Activated CD4-positive, alpha-beta T cell treated with anti-CD3 and anti-CD28 coated beads, Interleukin-2, amount 50 U/mL, for 4 hours (primary cell): ENCODE data around the gene ZFYVE9.
"Not testable (repeated sequence)": the region's sequence is repeated elsewhere in the genome, so short reads cannot be mapped to it uniquely, and the experiment has no call there.

Experiments used
- DNase-seq, 2 experiments: peaks; one replicate each; pipeline ENCODE4 v3.0.0-alpha.2; 2020

The ZFYVE9 gene

DNA sequence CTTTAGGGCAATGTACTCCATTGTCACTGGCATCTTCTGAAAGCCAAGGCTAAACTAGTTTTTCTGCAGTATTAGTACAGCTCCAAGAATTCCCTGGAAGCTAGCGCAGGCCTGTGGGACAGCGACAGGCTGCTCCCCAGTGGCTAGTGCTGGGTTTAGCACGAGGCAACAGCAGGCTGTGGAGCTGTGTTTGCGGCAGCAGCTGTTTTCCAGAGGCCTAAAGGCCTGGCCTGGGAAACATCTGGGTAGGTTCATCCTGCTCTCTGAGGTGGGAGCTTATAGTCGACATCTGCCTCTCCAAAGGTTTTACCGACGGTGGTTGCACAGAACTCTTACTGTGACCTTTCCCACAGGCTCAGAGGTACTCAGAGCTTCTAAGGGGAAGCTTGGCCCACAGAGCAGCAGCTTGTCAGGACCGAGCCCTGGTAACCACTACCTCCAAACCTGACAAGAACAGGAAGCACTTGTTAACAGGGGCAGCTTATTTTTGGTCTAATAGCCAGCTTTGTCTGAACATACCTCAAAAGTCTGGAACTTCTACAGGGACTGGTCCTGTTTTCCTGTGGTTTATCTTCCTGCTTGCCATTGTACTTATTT, 206.9 kb downstream of the ZFYVE9 start:
- DNase-seq, result no peak

DNA sequence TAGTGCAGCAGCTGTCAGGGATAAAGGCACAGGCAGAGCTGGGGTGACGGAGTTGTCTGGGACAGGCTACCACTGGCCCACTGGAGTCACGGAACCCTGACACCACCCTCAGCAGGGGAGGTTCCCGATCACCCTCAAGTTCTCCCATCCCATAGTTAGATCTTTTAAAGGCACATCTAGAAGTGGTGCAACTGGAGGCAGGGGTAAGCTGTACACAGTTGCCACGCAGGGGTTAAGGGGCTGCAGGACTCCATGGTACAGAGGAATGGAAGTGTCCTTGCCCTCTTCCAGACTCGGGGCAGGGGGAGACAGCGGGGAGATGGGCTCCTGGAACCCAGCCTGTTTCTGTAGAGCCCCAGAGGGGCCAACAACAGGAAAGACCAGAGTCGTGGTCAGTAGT, 210.8 kb downstream of the ZFYVE9 start:
- no peak for DNase-seq

DNA sequence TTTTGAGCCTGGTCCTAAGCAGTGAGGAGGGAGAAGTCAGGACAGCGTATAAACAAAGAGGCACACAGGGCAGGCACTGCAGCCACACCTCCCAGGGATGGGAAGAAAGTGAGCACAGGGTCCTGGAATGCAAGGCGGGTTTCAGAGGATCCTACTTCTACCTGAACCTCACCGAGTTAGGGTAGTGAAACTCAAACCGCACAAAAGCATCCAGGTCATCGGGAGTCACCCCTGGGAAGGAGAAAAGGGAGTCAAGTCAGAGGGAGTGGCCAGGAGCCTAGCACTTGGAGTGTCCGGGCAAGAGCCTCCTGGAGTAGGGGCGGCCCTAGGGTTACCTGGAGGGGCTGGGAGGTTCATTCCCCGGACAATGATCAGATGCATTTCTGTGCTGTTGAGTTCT, 213.5 kb downstream of the ZFYVE9 start:
- no peak for DNase-seq

DNA sequence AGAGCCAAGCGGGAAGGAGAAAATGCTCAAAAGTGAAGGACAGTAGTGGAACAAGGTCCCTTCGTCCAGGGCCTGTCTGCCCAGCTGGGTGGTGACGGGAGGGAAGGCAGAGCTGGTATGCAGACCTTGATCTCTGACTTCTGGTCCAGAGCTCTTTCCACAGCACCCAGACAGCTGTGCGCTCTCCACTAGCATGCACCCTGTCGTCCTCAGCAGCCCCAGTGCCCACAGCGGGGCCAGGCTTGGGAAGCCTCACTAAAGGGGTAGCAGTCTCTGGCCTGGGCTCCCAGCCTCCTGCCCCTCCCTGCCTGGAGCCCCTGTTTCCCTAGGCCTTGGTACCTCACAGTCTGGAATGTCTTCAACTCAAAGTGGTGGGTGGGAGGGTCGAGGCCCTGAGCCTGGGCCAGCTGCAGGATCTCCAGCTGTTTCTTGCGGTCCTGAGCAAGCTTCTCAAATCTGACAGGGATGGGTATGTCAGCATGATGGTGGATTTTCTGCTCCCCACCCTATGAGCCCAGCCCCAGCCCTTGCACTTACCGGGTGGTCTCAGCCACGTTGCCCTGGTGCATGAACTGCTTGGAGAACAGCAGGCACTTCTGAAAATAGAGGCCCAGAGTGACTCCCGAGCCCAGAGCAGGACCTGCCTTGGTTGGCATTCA, 214.1 kb downstream of the ZFYVE9 start:
- DNase-seq, result no peak

DNA sequence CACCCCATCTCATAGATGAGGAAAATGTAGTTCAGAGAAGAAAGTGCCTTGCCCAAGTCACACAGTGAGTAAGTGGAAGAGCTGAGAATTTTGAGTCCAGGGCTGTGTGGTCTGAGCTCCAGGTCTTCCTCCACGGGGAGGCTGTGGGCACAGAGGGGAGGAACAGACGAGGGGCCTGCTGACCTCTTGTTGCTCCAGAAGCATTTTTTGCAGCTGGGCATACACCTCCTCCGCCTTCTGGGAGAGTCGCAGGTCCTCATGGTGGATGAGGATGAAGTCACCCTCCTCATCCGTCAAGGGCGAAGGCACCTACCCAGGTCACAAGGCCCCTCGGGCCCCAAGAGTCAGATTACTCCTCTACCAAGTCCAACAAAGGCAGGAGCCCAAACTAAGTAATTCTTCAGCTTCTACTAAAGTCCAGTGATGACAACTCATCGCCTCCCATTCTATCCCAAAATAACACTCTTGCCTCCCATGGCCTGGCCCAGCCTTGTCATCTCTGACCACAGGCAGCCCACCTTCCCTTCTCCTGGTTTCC, 215.0 kb downstream of the ZFYVE9 start:
- no peak for DNase-seq

DNA sequence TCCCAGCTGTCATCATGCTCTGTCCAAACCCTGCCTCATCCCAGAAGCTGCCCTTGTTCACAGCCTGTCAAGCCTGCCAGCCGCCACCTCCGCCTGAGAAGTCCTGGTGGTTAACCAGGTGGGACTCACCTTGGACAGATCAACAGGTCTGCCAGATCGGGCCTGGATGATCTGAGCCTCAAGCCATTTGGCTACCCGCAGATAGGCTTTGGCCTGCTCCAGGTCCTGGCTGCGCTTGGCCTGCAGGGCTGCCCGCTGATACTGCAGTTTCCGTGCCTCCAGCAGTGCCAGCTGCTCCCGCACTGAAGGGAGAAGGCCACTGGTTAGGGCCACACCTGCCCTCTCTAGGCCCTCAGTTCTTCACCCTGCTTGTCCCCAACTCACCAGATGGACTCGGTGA, 215.5 kb downstream of the ZFYVE9 start:
- DNase-seq, result no peak

DNA sequence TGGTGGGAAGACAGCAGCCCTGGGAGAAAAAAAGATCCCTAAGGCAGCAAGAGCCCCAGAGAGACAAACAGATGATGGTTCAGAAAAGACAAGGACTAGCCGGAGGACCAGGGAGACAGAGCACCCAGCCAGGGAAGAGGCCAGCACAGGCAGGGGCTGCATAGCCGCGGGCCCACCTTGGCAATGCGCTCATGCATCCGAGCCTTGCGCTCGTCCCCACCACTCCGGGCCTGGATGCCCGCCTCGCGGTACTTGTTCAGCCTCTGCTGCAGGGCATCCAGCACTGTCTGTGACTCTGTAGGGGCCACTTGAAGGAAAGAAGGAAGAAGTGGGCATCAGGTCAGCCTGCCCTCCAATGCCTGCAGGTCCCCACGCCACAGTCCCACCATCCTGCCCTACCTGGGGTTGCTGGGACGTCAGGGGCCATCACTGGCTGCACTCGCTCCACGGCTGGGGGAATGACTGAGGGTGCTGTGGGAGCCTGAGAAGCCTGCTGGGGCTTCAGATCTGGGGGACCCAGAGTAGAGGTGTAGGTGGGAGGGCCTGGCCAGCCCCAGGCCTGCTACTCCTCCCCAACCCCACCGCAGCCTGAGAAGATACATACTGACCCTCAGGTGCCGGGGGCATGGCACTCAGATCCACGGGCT, 217.1 kb downstream of the ZFYVE9 start:
- DNase-seq, result no peak

DNA sequence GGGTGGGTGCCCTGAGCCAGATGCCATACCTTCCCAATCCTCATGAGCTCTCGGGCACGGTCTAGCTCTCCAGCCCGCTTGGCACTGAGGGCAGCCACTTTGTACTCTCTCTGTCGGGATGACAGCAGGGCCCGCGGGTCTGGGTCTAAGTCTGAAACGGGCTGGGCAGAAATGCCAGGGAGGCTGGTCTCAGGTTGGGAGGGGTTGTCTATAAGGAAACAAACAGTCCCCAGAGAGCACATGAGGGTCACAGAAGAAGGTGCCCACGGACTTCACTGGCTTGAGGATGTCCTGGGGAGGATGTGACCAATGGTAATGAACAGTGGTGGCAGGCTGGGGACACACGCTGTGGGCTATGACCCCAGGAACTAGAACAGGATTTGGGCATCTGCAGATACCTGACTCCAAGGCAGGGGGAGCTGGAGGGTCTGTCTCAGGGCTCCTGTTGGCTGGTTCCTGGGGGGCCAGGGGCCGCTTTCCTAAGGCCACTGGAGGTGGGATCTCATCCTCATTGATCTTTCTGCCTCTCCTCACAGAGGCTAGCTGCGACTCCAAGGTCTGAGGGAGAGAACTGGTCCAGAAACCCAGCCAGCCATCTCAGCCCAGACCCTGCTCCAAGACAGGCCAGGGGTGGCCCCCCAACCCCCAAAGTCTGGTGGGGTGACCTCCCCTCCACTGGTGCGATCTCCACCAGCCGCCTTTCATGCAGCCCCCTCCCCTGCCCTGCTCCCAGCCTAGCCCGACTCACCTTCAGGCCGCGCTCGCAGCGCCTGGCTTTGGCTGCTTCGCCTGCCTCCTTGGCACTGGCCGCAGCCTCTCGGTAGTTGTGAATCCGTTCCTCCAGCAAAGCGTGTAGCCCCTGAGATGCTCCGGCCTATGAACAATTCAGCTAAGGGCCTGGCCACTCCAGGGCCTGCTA, 218.0 kb downstream of the ZFYVE9 start:
- no peak for DNase-seq

DNA sequence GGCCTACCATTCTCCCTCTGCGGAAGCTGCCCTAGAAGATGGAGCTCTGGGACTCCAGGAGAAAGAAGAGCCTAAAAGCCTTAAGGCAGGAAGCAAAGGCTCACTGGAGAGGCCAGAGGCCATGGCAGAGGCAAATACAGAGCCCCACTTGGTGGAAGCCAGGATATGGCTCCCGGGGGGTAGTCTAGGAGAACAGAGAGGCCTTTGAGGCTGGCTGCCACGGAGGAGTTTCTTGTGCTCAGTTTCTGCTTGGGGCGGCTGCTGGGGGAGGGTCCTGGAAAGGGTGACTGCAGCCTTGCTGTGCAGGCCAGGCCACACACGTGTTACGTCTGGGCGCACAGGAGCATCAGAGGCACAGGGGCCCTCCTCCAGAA, 218.7 kb downstream of the ZFYVE9 start:
- no peak for DNase-seq

DNA sequence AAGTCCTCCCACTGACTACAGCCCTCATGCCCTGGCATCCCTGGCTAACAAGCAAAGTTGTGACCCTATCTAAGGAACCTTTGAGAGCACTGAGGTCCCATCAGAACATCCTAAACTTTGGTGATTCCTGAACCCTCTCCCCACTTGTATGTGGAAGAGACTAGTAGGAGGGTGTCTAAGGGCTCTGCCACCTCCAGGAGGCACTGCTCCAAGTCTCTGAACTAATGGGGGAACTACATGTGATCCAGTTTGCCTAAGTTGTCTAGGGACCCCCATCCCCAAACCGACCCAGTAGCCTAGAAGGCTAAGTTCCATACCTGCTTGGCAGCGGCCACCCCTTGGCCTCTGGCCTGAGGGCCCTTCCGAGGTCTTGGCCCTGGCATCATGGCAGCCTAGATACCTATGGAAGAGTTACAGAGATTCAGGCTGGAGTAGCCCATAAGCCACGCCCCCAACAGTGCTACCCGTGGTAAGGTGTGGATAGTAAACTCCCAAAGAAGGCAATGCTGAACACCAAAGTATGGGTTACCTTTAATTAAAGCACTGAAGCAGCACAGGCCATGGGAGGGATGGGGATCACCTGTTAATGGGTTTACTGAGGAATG, 222.4 kb downstream of the ZFYVE9 start:
- DNase-seq, result no peak

DNA sequence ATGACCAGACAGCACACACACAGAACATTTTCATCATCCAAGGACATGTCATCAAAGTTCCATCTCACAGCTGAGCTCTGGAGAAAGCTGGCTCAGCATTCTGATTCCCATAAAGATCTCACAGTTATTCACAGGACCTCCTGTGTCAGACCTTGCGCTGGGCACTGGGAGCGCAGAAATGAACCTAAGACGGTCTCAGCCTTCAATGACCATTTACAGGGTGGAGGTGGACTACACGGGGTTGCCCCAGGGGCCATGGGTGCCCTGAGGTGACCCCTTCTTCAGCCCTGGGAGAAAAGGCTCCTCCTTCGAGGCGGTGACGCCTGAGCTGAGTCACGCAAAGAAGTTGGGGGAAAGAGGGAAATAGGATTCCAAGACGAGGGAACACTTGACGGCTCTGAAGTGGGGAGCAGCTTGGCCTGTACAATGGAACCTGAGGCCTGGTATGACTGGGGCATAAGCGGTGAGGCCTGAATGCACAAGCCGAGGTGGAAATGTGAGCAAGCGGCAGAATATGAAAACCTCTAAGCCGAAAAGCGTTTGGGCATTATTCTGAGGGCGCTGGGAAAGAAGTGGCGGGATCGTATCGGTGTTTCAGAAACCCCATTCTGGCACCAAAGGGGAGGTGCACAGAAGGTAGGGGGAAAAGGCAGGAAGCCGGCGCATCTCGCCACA, 223.3 kb downstream of the ZFYVE9 start:
- no peak for DNase-seq

DNA sequence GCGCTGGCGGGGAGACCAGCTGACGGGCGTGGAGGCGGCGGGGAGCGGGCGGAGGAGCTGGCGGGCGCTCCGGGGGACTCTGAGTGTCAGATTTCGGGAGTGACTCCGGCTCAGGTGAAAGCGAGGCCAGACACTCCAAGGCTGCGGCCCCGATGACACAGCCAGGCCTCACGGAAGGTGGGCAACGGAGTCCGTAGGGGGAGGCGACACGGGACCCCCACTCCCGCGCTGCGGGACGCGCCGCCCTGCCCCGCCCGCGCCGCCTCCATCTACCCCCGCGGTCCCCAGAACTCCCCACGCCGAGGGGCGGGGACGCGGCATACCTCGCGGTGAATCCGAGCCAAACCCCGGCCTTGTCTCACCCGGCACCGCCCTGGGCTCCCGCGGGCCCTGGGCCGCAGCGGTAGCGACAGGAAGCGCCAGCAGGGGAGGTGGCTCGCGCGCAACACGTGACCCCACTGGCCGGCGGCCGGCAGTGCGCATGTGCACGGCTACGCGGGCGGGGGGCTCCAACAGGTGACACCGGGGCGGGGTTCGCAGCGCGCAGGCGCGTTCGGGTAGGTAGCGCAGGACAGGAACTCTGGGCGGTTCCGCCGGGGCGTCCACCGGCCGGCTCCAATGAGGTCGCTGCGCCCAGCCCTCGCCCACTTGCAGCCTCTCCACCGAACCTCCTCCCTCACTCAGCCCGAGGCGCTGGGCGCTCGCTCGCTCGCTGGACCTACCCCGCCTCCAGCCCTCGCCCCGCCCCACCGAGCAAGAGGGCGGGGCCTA, 224.0 kb downstream of the ZFYVE9 start, which contains the start of gene CC2D1B:
Gene CC2D1B, minus strand, starts transcription at position 460 of the 771 bp plus-strand sequence. CDS start 1,585 bp downstream, outside the sequence.
- peak; percentile 97 to 98 for DNase-seq

DNA sequence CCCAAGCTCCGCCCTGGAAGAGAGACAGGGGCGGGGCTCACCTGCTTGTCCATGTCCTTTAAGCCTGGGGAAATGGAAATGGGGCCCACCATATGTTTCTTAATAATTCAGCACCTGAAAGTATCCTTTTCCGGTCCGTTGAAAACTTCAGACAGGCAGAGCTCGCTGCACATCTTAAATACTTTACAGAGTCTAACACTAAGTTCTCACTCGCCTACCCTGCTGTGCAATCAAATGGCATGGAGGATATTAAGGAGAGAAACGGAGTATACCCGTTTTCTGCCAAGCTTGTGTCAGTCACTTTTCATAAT, 224.6 kb downstream of the ZFYVE9 start:
- DNase-seq, result no peak

DNA sequence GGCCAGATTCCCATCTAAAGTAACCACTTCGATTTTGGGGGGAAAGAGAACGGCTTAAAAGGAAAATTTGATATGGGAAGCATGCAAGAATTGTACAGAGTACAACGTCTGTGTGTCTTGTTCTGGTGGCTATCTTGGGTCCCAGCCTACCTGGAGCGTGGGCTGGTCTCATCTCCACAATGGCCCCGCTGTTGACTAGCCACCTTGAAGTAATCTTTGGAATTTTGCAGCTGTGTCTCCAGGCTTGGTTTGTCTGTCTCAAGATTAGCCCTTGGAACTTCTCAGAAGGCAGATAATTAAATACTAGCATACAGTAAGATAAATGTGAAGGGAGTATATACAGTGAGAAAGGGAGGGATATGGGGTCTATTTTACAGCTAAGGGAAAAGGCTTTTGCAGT, 225.4 kb downstream of the ZFYVE9 start:
- DNase-seq, result no peak

DNA sequence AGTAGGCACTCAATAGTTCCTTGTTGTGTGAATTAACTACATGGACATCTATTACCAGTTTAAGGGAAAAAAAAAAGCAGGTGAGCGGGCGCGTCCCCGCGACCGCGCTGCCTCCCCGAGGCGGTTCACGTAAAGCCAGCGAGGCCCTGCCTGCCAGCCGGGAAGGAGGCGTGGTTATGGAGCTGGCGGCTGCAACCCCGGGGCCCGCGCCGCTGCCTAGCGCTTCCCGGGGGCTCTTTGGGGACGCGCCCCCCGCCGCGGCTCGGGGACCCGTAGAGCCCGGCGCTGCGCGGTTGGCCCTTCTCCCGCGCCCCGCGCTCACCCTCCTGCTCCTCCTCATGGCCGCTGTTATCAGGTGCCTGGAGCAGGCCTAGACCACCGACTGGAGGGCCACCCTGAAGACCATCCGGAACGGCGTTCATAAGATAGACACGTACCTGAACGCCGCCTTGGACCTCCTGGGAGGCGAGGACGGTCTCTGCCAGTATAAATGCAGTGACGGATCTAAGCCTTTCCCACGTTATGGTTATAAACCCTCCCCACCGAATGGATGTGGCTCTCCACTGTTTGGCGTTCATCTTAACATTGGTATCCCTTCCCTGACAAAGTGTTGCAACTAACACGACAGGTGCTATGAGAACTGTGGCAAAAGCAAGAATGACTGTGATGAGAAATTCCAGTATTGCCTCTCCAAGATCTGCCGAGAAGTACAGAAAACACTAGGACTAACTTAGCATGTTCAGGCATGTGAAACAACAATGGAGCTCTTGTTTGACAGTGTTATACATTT, 226.7 kb downstream of the ZFYVE9 start:
- DNase-seq, result peak; percentile 48 to 56

DNA sequence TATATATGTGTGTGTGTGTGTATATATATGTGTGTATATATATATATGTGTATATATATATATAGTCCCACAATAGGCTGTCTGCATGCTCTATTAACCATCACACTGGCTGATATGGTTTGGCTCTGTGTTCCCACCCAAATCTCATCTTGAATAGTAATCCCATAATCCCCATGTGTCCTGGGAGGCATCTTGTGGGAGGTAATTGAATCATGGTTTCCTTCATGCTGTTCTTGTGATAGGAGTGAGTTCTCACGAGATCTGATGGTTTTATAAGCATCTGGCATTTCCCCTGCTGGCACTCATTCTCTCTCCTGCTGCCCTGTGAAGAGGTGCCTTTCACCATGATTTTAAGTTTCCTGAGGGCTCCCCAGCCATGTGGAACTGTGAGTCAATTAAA, 228.0 kb downstream of the ZFYVE9 start:
- not testable (repeated sequence) for DNase-seq

DNA sequence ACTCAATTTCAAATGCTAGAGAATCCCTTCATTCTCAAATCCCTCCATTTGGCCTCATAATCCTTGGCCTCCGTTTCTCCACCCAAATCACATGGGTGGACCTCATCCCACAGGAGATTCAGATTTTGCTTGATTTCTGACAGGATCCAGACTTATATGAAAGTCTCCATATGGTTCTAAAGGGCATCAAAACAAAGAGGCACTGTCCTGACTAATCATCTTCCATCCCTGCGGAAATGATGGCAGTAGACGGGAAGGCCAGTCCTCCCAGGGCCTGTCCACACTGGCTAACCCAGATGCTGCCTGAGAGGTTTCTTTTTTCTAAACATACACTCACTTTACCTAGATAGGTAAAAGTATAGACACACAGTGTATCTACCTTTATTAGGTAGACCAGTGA, 243.5 kb downstream of the ZFYVE9 start:
- DNase-seq, result no peak

DNA sequence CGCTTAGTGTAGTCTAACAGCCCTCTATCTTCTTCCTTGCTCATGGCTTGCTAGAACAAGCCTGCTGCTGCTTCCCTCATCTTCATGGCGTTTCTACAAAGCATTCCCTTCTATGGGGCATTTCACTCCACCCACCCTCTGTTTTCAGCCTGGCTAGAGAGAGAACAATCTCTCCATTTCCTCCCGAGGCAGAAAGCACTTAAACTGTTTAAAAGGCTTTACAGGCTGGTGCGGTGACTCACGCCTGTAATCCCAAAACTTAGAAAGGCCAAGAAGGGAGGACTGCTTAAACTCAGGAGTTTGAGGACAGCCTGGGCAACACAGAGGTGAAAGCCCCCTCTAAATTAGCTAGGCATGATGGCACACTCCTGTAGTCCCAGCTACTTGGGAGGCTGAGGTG, 244.6 kb downstream of the ZFYVE9 start:
- DNase-seq, result no peak

DNA sequence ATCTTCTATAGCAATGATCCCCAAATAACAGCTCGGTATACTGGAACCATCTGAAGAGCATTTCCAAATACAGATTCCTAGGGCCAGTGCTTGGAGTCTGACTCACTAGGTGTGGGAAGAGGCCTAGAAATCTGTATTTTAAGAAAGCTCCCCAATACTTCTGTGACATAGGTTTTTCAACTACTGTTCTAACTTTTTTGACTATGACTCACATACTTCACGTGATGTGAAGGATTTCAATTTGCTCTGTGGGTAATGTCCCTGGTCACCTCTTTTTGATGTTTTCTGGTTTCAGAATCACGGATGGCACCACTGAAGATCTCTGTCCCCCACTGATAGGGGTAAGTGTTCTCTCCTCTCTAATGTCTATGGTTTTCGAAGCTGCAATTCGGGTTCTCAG, 251.3 kb downstream of the ZFYVE9 start:
- DNase-seq, result no peak
